ENCODE data around the gene OR4K15. TPM values are rescaled to one million over a fixed set of nuclear protein-coding genes. Genes with fewer than 3 reads are reported as not detected.

OR4K15 gene
- total RNA-seq, 1 donor from 2014 or later = not detected

DNA sequence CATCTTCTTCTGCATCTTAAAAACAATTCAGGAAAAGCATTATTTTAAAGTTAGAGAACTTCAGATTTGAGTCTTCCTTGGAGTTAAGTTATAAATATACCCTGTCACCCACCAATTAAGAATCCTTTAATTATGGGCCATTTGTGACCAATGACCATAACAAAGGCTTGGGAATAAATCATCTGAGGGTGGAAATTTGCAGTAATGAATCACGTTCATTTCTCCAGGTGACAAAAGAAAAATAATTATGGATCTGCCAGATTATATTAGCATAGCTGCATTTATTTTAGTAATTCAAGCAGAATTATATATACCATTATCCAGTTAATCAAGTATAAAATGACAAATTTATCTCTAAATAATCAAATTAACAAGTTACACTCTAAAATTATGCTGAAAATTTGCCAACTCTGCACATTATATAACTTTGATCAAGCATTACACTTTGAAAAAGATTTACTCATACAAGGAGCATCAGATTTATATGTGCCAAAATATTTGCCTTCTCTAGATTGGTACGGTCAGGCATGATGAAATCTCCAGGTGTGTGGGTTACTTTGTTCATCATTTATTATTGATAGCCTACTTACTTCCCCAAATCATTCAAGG, 44.0 kb downstream of the OR4K15 start, which contains the start of gene OR4K14:
Gene OR4K14 (minus strand): TSS at position 51 of the 609 bp plus-strand sequence. CDS start 4,114 bp downstream, outside the sequence.
- Mint-ChIP-seq H3K9me3 (ENCODE audit: unreplicated experiment) (peaks cover 5% of the 10 kb centered on the region), H3K27ac (ENCODE audit: unreplicated experiment) (no peak within 1 kb of the TSS), H3K4me1 (ENCODE audit: unreplicated experiment) (no peaks in the 10 kb centered on the region), H3K4me3 (ENCODE audit: unreplicated experiment) (no peak within 1 kb of the TSS), H3K27me3 (ENCODE audit: unreplicated experiment) (peaks cover under 1% of the 10 kb centered on the region), H3K36me3 (ENCODE audit: low read depth, unreplicated experiment) (peaks cover under 1% of the 10 kb centered on the region)
- DNase-seq (ENCODE audit: low spot score) = no peak
- TF ChIP-seq, protein P1, sequence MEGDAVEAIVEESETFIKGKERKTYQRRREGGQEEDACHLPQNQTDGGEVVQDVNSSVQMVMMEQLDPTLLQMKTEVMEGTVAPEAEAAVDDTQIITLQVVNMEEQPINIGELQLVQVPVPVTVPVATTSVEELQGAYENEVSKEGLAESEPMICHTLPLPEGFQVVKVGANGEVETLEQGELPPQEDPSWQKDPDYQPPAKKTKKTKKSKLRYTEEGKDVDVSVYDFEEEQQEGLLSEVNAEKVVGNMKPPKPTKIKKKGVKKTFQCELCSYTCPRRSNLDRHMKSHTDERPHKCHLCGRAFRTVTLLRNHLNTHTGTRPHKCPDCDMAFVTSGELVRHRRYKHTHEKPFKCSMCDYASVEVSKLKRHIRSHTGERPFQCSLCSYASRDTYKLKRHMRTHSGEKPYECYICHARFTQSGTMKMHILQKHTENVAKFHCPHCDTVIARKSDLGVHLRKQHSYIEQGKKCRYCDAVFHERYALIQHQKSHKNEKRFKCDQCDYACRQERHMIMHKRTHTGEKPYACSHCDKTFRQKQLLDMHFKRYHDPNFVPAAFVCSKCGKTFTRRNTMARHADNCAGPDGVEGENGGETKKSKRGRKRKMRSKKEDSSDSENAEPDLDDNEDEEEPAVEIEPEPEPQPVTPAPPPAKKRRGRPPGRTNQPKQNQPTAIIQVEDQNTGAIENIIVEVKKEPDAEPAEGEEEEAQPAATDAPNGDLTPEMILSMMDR (IDR thresholded peaks at IDR 0.05; ENCODE audit: unreplicated experiment) = no peak

Other genes starting within 250 kb of the OR4K15 start
- not detected for gene OR4Q3, start 232.0 kb upstream of the OR4K15 start, total RNA-seq (ENCODE audit: unreplicated experiment)
- gene OR4M1, start 202.1 kb upstream of the OR4K15 start, total RNA-seq (ENCODE audit: unreplicated experiment) = not detected
- not detected for gene OR4N2, start 171.8 kb upstream of the OR4K15 start, total RNA-seq (ENCODE audit: unreplicated experiment)
- gene OR4K2, start 100.4 kb upstream of the OR4K15 start, total RNA-seq (ENCODE audit: unreplicated experiment) = not detected
- not detected for gene OR4K5, start 55.0 kb upstream of the OR4K15 start, total RNA-seq (ENCODE audit: unreplicated experiment)
- not detected for gene OR4K1, start 44.7 kb upstream of the OR4K15 start, total RNA-seq (ENCODE audit: unreplicated experiment)
- not detected for gene OR4Q2, start 26.6 kb downstream of the OR4K15 start, total RNA-seq (ENCODE audit: unreplicated experiment)
- not detected for gene OR4K14, start 43.7 kb downstream of the OR4K15 start, total RNA-seq (ENCODE audit: unreplicated experiment)
- gene OR4K13, start 60.4 kb downstream of the OR4K15 start, total RNA-seq (ENCODE audit: unreplicated experiment) = not detected
- not detected for gene OR4L1, start 84.5 kb downstream of the OR4K15 start, total RNA-seq (ENCODE audit: unreplicated experiment)
- not detected for gene OR4K17, start 135.1 kb downstream of the OR4K15 start, total RNA-seq (ENCODE audit: unreplicated experiment)
- not detected for gene OR4N5, start 163.2 kb downstream of the OR4K15 start, total RNA-seq (ENCODE audit: unreplicated experiment)
- gene OR11G2, start 215.3 kb downstream of the OR4K15 start, total RNA-seq (ENCODE audit: unreplicated experiment) = not detected
- not detected for gene OR11H6, start 248.1 kb downstream of the OR4K15 start, total RNA-seq (ENCODE audit: unreplicated experiment)